A673 (cell line): Measurements from ENCODE around the gene ALG14.

ENCODE experiments used
- EZH2 ChIP-seq: fragments of 200-600 bp; sonication (generic); IDR thresholded peaks from 2 replicates; pipeline ENCODE4 v1.6.1; 2017; ENCODE audit warnings: borderline replicate concordance, low read depth, mild to moderate bottlenecking, mixed read lengths, antibody characterized with exemption, low read length; ENCODE audit not compliant: poor library complexity, severe bottlenecking
- TF ChIP-seq, protein P1 (sequence below): fragments of 300-800, 200-600 bp; sonication (generic); conservative IDR thresholded peaks from 2 replicates; pipeline ENCODE4 v1.5.1; 2017; ENCODE audit warnings: low read depth, mild to moderate bottlenecking, antibody characterized with exemption, low read length, moderate library complexity, mixed read lengths

GRCh38 chr1:94981575-94981973 is 91.2 kb downstream of the ALG14 start:
- TF ChIP-seq, protein P1, sequence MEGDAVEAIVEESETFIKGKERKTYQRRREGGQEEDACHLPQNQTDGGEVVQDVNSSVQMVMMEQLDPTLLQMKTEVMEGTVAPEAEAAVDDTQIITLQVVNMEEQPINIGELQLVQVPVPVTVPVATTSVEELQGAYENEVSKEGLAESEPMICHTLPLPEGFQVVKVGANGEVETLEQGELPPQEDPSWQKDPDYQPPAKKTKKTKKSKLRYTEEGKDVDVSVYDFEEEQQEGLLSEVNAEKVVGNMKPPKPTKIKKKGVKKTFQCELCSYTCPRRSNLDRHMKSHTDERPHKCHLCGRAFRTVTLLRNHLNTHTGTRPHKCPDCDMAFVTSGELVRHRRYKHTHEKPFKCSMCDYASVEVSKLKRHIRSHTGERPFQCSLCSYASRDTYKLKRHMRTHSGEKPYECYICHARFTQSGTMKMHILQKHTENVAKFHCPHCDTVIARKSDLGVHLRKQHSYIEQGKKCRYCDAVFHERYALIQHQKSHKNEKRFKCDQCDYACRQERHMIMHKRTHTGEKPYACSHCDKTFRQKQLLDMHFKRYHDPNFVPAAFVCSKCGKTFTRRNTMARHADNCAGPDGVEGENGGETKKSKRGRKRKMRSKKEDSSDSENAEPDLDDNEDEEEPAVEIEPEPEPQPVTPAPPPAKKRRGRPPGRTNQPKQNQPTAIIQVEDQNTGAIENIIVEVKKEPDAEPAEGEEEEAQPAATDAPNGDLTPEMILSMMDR = no peak
- TF ChIP-seq EZH2 = no peak
